Right lung (tissue), 10 donors: ENCODE data around the gene ELP4. TPM values are rescaled to one million over a fixed set of nuclear protein-coding genes. Genes with fewer than 3 reads are reported as not detected.
"Not testable (repeated sequence)": the region's sequence is repeated elsewhere in the genome, so short reads cannot be mapped to it uniquely, and the experiment has no call there.

Experiments used
- DNase-seq, 2 donors: peaks; one replicate each; pipeline ENCODE4 v3.0.0-alpha.2; 2013
- long read RNA-seq, 8 donors: transcript quantifications; one replicate each; lab custom pipeline, GENCODE V29; 2026
- polyA plus RNA-seq, 5 donors: library from polyadenylated mRNA; unstranded; fragments of 120-200 nt; gene quantifications; one replicate each; pipeline versions ENCODE4 v1.2.1 to v1.2.3, GENCODE V29; 2013; ENCODE audit warnings: inconsistent platforms in 1 of 5, low replicate concordance in 1 of 5; ENCODE audit not compliant: insufficient read length in 5 of 5, insufficient read depth in 1 of 5

ELP4 gene
- polyA plus RNA-seq = 10 to 100 TPM; 18.5 to 28.1 (median 25.5) TPM
- long read RNA-seq, donor 1, full-length matches to known transcripts = 6 of 6 reads
- long read RNA-seq, donor 1, partial matches to known transcripts = 0 of 6 reads
- long read RNA-seq, donor 1, other reads (novel, unspliced or antisense) = 0 of 6 reads
- long read RNA-seq, donor 2, full-length matches to known transcripts = 6 of 6 reads
- long read RNA-seq, donor 2, partial matches to known transcripts = 0 of 6 reads
- long read RNA-seq, donor 2, other reads (novel, unspliced or antisense) = 0 of 6 reads
- long read RNA-seq, donor 3, full-length matches to known transcripts = 6 of 6 reads
- long read RNA-seq, donor 3, partial matches to known transcripts = 0 of 6 reads
- long read RNA-seq, donor 3, other reads (novel, unspliced or antisense) = 0 of 6 reads
- long read RNA-seq, donor 4, full-length matches to known transcripts = 4 of 4 reads
- long read RNA-seq, donor 4, partial matches to known transcripts = 0 of 4 reads
- long read RNA-seq, donor 4, other reads (novel, unspliced or antisense) = 0 of 4 reads
- long read RNA-seq, donor 5, full-length matches to known transcripts = 7 of 7 reads
- long read RNA-seq, donor 5, partial matches to known transcripts = 0 of 7 reads
- long read RNA-seq, donor 5, other reads (novel, unspliced or antisense) = 0 of 7 reads
- long read RNA-seq, donor 6, full-length matches to known transcripts = 16 of 16 reads
- long read RNA-seq, donor 6, partial matches to known transcripts = 0 of 16 reads
- long read RNA-seq, donor 6, other reads (novel, unspliced or antisense) = 0 of 16 reads
- long read RNA-seq, donor 7, full-length matches to known transcripts = 4 of 4 reads
- long read RNA-seq, donor 7, partial matches to known transcripts = 0 of 4 reads
- long read RNA-seq, donor 7, other reads (novel, unspliced or antisense) = 0 of 4 reads
- long read RNA-seq, donor 8, full-length matches to known transcripts = 2 of 2 reads
- long read RNA-seq, donor 8, partial matches to known transcripts = 0 of 2 reads
- long read RNA-seq, donor 8, other reads (novel, unspliced or antisense) = 0 of 2 reads

GRCh38 chr11:31509429-31510345, at the start of gene ELP4, which contains the start of gene IMMP1L:
TSS of gene ELP4 (plus strand) at chr11:31509767. CDS start at chr11:31509785, 18 bp downstream.
TSS of gene IMMP1L (minus strand) at chr11:31509622. CDS start at chr11:31463276, 46,346 bp downstream.
- DNase-seq = peak; percentile 95 to 97

GRCh38 chr11:31464436-31464835, 45.1 kb upstream of the ELP4 start:
- DNase-seq = no peak

- DNase-seq = no peak
Measured at GRCh38 chr11:31474083-31474482, 35.5 kb upstream of the ELP4 start.

- no peak for DNase-seq
Measured at GRCh38 chr11:31477528-31478222, 31.9 kb upstream of the ELP4 start.

- DNase-seq = no peak
Measured at GRCh38 chr11:31478223-31478590, 31.4 kb upstream of the ELP4 start.

GRCh38 chr11:31479066-31479465, 30.5 kb upstream of the ELP4 start:
- no peak for DNase-seq

- DNase-seq = no peak
Measured at GRCh38 chr11:31480930-31481329, 28.6 kb upstream of the ELP4 start.

- DNase-seq = no peak
Measured at GRCh38 chr11:31484497-31484896, 25.1 kb upstream of the ELP4 start.

GRCh38 chr11:31487848-31488247, 21.7 kb upstream of the ELP4 start:
- DNase-seq = peak; percentile 7 to 18

GRCh38 chr11:31492320-31492913, 17.1 kb upstream of the ELP4 start:
- DNase-seq = peak; percentile 12 to 24

- DNase-seq = no peak
Measured at GRCh38 chr11:31493235-31493634, 16.3 kb upstream of the ELP4 start.

GRCh38 chr11:31493762-31494161, 15.8 kb upstream of the ELP4 start:
- DNase-seq = not testable (repeated sequence)

- DNase-seq = no peak
Measured at GRCh38 chr11:31499576-31500178, 9.9 kb upstream of the ELP4 start.

- no peak for DNase-seq
Measured at GRCh38 chr11:31500560-31500959, 9.0 kb upstream of the ELP4 start.

GRCh38 chr11:31509051-31509428, 527 bp upstream of the ELP4 start:
- peak in 1 of 2 donors; percentile 13 for DNase-seq

- no peak for DNase-seq
Measured at GRCh38 chr11:31512117-31512516, 2.5 kb downstream of the ELP4 start.

GRCh38 chr11:31521497-31522150, 12.1 kb downstream of the ELP4 start:
- no peak for DNase-seq

GRCh38 chr11:31529189-31529588, 19.6 kb downstream of the ELP4 start:
- DNase-seq = no peak

GRCh38 chr11:31529701-31530100, 20.1 kb downstream of the ELP4 start:
- no peak for DNase-seq
